Loucy (cell line): Measurements from ENCODE around the gene ZNF888.

Source experiments
- EZH2phosphoT487 ChIP-seq: fragments of 200-600 bp; IDR thresholded peaks from 2 replicates; pipeline ENCODE4 v1.6.1; 2018; ENCODE audit warnings: antibody characterized with exemption, mild to moderate bottlenecking, moderate library complexity, borderline replicate concordance
- TF ChIP-seq, protein P1 (sequence below): fragments of 200-600 bp; sonication (generic); conservative IDR thresholded peaks from 2 replicates; pipeline ENCODE4 v1.5.1; 2014; ENCODE audit warnings: mild to moderate bottlenecking, antibody characterized with exemption, low read length

DNA sequence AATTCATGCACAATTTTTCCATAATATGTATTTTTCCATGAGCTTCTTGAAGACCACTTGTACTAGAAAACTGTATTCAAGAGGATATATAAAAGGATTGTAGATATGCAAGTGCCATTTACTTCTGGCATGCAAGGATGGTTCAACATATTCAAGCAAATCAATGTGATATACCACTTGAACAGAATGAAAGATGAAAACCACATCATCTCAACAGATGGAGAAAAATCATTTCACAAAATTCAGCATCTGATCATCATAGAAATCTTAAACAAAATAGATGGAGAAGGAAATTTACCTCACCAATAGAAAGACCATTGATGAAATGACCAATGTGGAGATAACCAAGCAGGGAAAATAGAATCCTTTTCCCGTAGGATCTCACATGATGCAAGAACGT lies 44.5 kb upstream of the ZNF888 start:
- TF ChIP-seq, protein P1, sequence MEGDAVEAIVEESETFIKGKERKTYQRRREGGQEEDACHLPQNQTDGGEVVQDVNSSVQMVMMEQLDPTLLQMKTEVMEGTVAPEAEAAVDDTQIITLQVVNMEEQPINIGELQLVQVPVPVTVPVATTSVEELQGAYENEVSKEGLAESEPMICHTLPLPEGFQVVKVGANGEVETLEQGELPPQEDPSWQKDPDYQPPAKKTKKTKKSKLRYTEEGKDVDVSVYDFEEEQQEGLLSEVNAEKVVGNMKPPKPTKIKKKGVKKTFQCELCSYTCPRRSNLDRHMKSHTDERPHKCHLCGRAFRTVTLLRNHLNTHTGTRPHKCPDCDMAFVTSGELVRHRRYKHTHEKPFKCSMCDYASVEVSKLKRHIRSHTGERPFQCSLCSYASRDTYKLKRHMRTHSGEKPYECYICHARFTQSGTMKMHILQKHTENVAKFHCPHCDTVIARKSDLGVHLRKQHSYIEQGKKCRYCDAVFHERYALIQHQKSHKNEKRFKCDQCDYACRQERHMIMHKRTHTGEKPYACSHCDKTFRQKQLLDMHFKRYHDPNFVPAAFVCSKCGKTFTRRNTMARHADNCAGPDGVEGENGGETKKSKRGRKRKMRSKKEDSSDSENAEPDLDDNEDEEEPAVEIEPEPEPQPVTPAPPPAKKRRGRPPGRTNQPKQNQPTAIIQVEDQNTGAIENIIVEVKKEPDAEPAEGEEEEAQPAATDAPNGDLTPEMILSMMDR: no peak
- no peak for TF ChIP-seq EZH2phosphoT487
